Measurements from ENCODE around the gene CPXM2.

The CPXM2 gene

GRCh38 chr10:123879606-123880257, 11.9 kb downstream of the CPXM2 start:
- H3K27ac ChIP-seq (ENCODE audit: insufficient read depth, low read depth, low read length, poor library complexity, severe bottlenecking) = no peak overlapping the region
- H3K4me1 ChIP-seq (ENCODE audit: control insufficient read depth, insufficient read depth, low read length) = no peaks in the 10 kb centered on the region
- WGBS, 2 experiments = 92 to 95% methylated on average over 10 of the region's 10 CpGs
- H3K36me3 ChIP-seq (ENCODE audit: control insufficient read depth, insufficient read depth, low read length) = no peaks in the 10 kb centered on the region
- no peaks in the 10 kb centered on the region for H3K9me3 ChIP-seq (ENCODE audit: control insufficient read depth, low read length)
- H3K27me3 ChIP-seq (ENCODE audit: control insufficient read depth, insufficient read depth, low read length, poor library complexity, severe bottlenecking) = no peaks in the 10 kb centered on the region
- no peak overlapping the region for H3K4me3 ChIP-seq (ENCODE audit: insufficient read depth, low read depth, low read length)

GRCh38 chr10:123878666-123879303, 12.8 kb downstream of the CPXM2 start:
- Histone ChIP-seq H3K36me3 (ENCODE audit: control insufficient read depth, insufficient read depth, low read length) (no peaks in the 10 kb centered on the region), H3K4me1 (ENCODE audit: control insufficient read depth, insufficient read depth, low read length) (no peaks in the 10 kb centered on the region), H3K4me3 (ENCODE audit: insufficient read depth, low read depth, low read length) (no peak overlapping the region), H3K27ac (ENCODE audit: insufficient read depth, low read depth, low read length, poor library complexity, severe bottlenecking) (no peak overlapping the region), H3K9me3 (ENCODE audit: control insufficient read depth, low read length) (no peaks in the 10 kb centered on the region), H3K27me3 (ENCODE audit: control insufficient read depth, insufficient read depth, low read length, poor library complexity, severe bottlenecking) (no peaks in the 10 kb centered on the region)
- WGBS, 2 experiments = 91 to 92% methylated on average over 7 of the region's 7 CpGs

- H3K27me3 ChIP-seq (ENCODE audit: control insufficient read depth, insufficient read depth, low read length, poor library complexity, severe bottlenecking) = no peaks in the 10 kb centered on the region
- no peaks in the 10 kb centered on the region for H3K9me3 ChIP-seq (ENCODE audit: control insufficient read depth, low read length)
- no peak overlapping the region for H3K27ac ChIP-seq (ENCODE audit: insufficient read depth, low read depth, low read length, poor library complexity, severe bottlenecking)
- H3K4me1 ChIP-seq (ENCODE audit: control insufficient read depth, insufficient read depth, low read length) = no peaks in the 10 kb centered on the region
- H3K4me3 ChIP-seq (ENCODE audit: insufficient read depth, low read depth, low read length) = no peak overlapping the region
- WGBS, 2 experiments = 91 to 92% methylated on average over 8 of the region's 8 CpGs
- H3K36me3 ChIP-seq (ENCODE audit: control insufficient read depth, insufficient read depth, low read length) = no peaks in the 10 kb centered on the region
These were observed 21.3 kb downstream of the CPXM2 start for GRCh38 chr10:123870260-123870659.

GRCh38 chr10:123869020-123869414, 22.6 kb downstream of the CPXM2 start:
- Histone ChIP-seq H3K36me3 (ENCODE audit: control insufficient read depth, insufficient read depth, low read length) (no peaks in the 10 kb centered on the region), H3K9me3 (ENCODE audit: control insufficient read depth, low read length) (no peaks in the 10 kb centered on the region), H3K27ac (ENCODE audit: insufficient read depth, low read depth, low read length, poor library complexity, severe bottlenecking) (no peak overlapping the region), H3K27me3 (ENCODE audit: control insufficient read depth, insufficient read depth, low read length, poor library complexity, severe bottlenecking) (no peaks in the 10 kb centered on the region), H3K4me1 (ENCODE audit: control insufficient read depth, insufficient read depth, low read length) (no peaks in the 10 kb centered on the region), H3K4me3 (ENCODE audit: insufficient read depth, low read depth, low read length) (no peak overlapping the region)
- 66 to 76% methylated on average over 6 to 7 of the region's 7 CpGs for WGBS, 2 experiments

- no peak overlapping the region for H3K4me3 ChIP-seq (ENCODE audit: insufficient read depth, low read depth, low read length)
- no peaks in the 10 kb centered on the region for H3K9me3 ChIP-seq (ENCODE audit: control insufficient read depth, low read length)
- H3K27me3 ChIP-seq (ENCODE audit: control insufficient read depth, insufficient read depth, low read length, poor library complexity, severe bottlenecking) = no peaks in the 10 kb centered on the region
- 86 to 87% methylated on average over 15 of the region's 15 CpGs for WGBS, 2 experiments
- no peaks in the 10 kb centered on the region for H3K36me3 ChIP-seq (ENCODE audit: control insufficient read depth, insufficient read depth, low read length)
- H3K4me1 ChIP-seq (ENCODE audit: control insufficient read depth, insufficient read depth, low read length) = no peaks in the 10 kb centered on the region
- no peak overlapping the region for H3K27ac ChIP-seq (ENCODE audit: insufficient read depth, low read depth, low read length, poor library complexity, severe bottlenecking)
These were observed 23.3 kb downstream of the CPXM2 start for GRCh38 chr10:123868038-123869019.

GRCh38 chr10:123865880-123866279, 25.7 kb downstream of the CPXM2 start:
- no peaks in the 10 kb centered on the region for H3K9me3 ChIP-seq (ENCODE audit: control insufficient read depth, low read length)
- no peaks in the 10 kb centered on the region for H3K36me3 ChIP-seq (ENCODE audit: control insufficient read depth, insufficient read depth, low read length)
- H3K4me3 ChIP-seq (ENCODE audit: insufficient read depth, low read depth, low read length) = no peak overlapping the region
- no peaks in the 10 kb centered on the region for H3K27me3 ChIP-seq (ENCODE audit: control insufficient read depth, insufficient read depth, low read length, poor library complexity, severe bottlenecking)
- no peaks in the 10 kb centered on the region for H3K4me1 ChIP-seq (ENCODE audit: control insufficient read depth, insufficient read depth, low read length)
- no peak overlapping the region for H3K27ac ChIP-seq (ENCODE audit: insufficient read depth, low read depth, low read length, poor library complexity, severe bottlenecking)
- 84 to 92% methylated on average over 6 of the region's 6 CpGs for WGBS, 2 experiments

- Histone ChIP-seq H3K4me1 (ENCODE audit: control insufficient read depth, insufficient read depth, low read length) (no peaks in the 10 kb centered on the region), H3K27me3 (ENCODE audit: control insufficient read depth, insufficient read depth, low read length, poor library complexity, severe bottlenecking) (no peaks in the 10 kb centered on the region), H3K27ac (ENCODE audit: insufficient read depth, low read depth, low read length, poor library complexity, severe bottlenecking) (no peak overlapping the region), H3K9me3 (ENCODE audit: control insufficient read depth, low read length) (no peaks in the 10 kb centered on the region), H3K36me3 (ENCODE audit: control insufficient read depth, insufficient read depth, low read length) (no peaks in the 10 kb centered on the region), H3K4me3 (ENCODE audit: insufficient read depth, low read depth, low read length) (no peak overlapping the region)
- 87 to 92% methylated on average over 9 of the region's 9 CpGs for WGBS, 2 experiments
These were observed 26.3 kb downstream of the CPXM2 start for GRCh38 chr10:123865350-123865749.

GRCh38 chr10:123864923-123865322, 26.7 kb downstream of the CPXM2 start:
- WGBS, 2 experiments = 82 to 86% methylated on average over 9 of the region's 9 CpGs
- Histone ChIP-seq H3K27me3 (ENCODE audit: control insufficient read depth, insufficient read depth, low read length, poor library complexity, severe bottlenecking) (no peaks in the 10 kb centered on the region), H3K36me3 (ENCODE audit: control insufficient read depth, insufficient read depth, low read length) (no peaks in the 10 kb centered on the region), H3K9me3 (ENCODE audit: control insufficient read depth, low read length) (no peaks in the 10 kb centered on the region), H3K4me1 (ENCODE audit: control insufficient read depth, insufficient read depth, low read length) (no peaks in the 10 kb centered on the region), H3K27ac (ENCODE audit: insufficient read depth, low read depth, low read length, poor library complexity, severe bottlenecking) (no peak overlapping the region), H3K4me3 (ENCODE audit: insufficient read depth, low read depth, low read length) (no peak overlapping the region)

- no peaks in the 10 kb centered on the region for H3K27me3 ChIP-seq (ENCODE audit: control insufficient read depth, insufficient read depth, low read length, poor library complexity, severe bottlenecking)
- H3K36me3 ChIP-seq (ENCODE audit: control insufficient read depth, insufficient read depth, low read length) = no peaks in the 10 kb centered on the region
- no peaks in the 10 kb centered on the region for H3K4me1 ChIP-seq (ENCODE audit: control insufficient read depth, insufficient read depth, low read length)
- no peak overlapping the region for H3K27ac ChIP-seq (ENCODE audit: insufficient read depth, low read depth, low read length, poor library complexity, severe bottlenecking)
- H3K9me3 ChIP-seq (ENCODE audit: control insufficient read depth, low read length) = no peaks in the 10 kb centered on the region
- no peak overlapping the region for H3K4me3 ChIP-seq (ENCODE audit: insufficient read depth, low read depth, low read length)
- WGBS, 2 experiments = 83 to 84% methylated on average over 12 of the region's 12 CpGs
These were observed 27.7 kb downstream of the CPXM2 start for GRCh38 chr10:123863721-123864482.
